GM18858 (cell line): ENCODE results near the gene GADD45B.
"Not testable (repeated sequence)": the region's sequence is repeated elsewhere in the genome, so short reads cannot be mapped to it uniquely, and the experiment has no call there.

Experiments
- ATAC-seq: cut with Tn5 transposase; IDR thresholded peaks from one replicate; pipeline ENCODE4 v1.9.1; 2021; ENCODE audit not compliant: unreplicated experiment

The GADD45B gene

GRCh38 chr19:2512523-2513431, 36.9 kb downstream of the GADD45B start:
- no peak for ATAC-seq

DNA sequence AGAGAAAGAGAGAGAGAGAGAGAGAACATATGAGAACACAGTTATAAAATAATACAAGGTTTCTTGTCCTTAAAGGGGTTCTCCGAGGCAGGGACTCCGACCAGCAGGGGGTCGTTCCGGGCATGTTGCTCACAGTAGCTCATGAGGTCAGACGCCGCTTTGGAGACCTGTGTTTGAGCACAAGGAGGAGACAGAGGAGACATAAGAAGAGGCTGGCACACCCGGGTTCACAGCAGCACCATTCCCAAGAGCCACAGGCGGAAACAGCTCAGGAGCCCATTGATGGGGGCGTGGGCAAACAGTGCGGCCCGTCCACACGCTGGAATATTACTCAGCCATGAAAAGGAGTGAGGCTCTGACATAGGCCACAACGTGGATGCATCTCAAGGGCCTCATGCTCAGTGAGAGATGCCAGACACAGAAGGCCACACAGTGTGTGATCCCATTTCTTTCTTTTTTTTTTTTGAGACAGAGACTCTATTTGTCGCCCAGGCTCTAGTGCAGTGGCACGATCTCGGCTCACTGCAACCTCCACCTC, 39.1 kb downstream of the GADD45B start:
- ATAC-seq = no peak

- ATAC-seq = no peak
Observed at GRCh38 chr19:2516727-2517126, 40.8 kb downstream of the GADD45B start.

DNA sequence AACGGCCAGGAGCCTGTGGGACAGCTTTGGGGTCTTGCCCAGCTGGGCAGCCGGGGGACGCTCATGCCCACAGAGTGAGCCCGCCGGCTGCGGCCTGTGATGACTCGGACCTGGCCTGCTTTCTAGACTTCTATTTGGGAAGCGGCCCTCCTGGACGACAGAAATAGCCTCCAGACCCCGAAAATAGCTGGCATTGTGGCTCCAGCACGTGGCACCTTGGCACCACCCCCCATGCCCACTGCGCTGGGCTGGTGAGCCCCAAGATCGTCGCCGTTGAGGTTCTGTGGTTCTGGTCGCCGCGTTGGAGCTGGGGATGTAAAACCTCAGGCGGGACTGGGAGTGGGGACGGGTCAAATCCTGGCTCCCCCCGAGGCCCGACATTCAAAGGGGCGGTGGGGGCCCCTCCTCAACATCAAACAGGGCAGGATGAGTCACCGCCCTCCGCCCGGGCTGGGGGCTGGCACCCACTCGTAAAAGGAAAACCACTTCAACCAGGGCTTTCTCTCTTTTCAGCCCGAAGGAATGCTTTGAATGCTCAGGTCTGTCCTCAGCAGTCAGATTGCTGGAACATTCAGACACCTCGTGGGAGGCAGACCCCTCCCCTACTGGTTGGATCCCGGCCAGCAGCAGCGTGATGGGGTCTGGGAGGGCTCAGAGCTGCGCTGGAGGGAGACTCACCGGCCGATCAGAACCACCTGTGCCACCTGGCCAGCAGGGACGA, 42.1 kb downstream of the GADD45B start:
- no peak for ATAC-seq

DNA sequence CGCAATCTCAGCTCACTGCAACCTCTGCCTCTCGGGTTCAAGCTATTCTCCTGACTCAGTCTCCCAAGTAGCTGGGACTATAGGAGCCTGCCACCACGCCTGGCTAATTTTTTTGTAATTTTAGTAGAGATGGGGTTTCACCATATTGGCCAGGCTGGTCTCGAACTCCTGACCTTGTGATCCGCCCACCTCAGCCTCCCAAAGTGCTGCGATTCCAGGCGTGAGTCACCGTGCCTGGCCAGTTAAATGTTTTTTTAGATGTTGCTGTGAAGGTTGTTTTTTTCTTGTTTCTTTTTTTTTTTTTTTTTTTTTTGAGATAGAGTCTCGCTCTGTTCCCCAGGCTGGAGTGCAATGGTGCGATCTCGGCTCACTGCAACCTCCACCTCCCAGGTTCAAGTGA, 42.9 kb downstream of the GADD45B start:
- not testable (repeated sequence) for ATAC-seq

- no peak for ATAC-seq
Observed at GRCh38 chr19:2519482-2519881, 43.6 kb downstream of the GADD45B start.

DNA sequence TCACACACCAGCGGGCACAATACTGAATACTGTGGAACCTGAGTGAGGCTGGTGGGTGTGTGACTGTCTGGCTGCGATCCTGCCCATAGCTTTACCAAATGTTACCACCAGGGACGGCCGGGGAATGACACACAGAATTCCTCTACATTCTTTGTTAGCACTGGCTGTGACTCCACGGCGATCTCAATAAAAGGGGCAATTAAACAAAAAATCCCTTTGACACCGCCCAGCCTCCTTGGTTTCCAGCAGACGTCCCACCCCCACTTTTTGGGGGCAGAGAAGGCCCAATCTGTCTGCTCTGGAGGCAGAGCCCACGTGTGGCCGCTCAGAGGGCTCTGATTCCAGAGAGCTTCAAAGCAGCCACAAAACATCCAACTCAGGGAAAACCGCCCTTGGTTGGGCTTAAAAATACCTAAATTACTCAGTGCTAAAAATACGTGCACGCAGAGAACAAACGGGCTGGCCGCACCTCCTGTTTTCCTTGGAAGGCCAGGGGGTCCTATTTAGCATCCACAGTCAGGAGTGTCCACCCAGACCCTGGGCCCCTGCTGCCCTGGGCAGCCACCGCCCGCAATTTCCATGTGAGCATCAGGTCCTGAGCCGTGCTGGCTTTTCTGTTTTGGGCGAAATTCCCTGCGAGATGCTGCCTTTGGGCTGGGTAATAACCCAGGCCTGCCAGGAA, 47.8 kb downstream of the GADD45B start:
- no peak for ATAC-seq

- no peak for ATAC-seq
Observed at GRCh38 chr19:2524361-2524839, 48.5 kb downstream of the GADD45B start.

- no peak for ATAC-seq
Observed at GRCh38 chr19:2524840-2525723, 49.2 kb downstream of the GADD45B start.

DNA sequence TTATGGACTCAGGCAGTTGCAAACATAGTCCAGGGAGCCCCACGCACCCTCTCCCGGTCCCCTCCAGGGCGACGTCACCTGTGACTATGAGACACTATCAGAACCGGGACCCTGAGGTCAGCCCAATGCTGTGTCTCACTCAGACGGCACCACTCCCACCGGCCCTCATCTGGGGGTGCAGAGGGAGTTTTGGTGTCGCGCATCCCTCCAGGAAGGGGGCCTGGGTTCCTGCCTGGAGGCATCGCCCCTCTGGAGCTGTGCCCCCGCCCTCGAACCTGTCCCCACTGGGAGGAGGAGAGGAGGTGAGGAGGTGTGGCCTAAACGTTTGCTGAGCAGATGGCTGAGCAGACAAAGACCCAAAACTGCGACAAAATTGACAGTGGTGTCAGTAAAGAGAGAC, 51.2 kb downstream of the GADD45B start:
- no peak for ATAC-seq

GRCh38 chr19:2527686-2528085, 51.8 kb downstream of the GADD45B start:
- ATAC-seq = no peak
